NCI-H1092 (cell line): ENCODE results near the gene CPLX4.
"Not testable (repeated sequence)": the region's sequence is repeated elsewhere in the genome, so short reads cannot be mapped to it uniquely, and the experiment has no call there.

Experiments
- DNase-seq: peaks from one replicate; lab custom pipeline; 2025; lab: John Stamatoyannopoulos, UW

Gene CPLX4

DNA sequence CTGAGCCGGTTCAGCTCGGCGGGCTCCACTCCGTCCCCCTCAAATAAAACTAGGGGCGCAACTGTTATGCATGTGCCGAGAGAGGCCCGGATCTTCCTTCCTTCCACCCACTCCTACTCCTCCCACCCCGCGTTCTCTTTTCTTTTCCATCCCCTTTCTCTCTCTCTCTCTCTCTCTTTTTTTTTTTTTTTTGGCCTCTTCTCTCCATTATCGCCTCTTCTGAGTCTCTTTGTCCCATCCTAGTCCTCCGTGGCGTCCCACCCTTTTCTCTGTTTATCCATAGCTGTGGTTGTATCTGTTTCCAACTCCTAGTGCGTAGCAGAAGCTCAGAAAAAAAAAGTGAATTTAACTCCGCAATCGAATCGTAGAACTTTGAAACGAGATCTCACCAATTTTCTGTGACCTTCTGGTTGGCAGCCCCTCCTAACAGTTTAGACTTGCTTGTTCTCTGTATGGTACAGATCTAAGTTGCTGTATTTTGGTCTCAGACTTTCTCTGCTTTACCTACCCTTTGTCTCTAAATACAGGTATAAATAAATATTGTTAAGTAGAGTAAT, 48.8 kb downstream of the CPLX4 start:
- no peak for DNase-seq

DNA sequence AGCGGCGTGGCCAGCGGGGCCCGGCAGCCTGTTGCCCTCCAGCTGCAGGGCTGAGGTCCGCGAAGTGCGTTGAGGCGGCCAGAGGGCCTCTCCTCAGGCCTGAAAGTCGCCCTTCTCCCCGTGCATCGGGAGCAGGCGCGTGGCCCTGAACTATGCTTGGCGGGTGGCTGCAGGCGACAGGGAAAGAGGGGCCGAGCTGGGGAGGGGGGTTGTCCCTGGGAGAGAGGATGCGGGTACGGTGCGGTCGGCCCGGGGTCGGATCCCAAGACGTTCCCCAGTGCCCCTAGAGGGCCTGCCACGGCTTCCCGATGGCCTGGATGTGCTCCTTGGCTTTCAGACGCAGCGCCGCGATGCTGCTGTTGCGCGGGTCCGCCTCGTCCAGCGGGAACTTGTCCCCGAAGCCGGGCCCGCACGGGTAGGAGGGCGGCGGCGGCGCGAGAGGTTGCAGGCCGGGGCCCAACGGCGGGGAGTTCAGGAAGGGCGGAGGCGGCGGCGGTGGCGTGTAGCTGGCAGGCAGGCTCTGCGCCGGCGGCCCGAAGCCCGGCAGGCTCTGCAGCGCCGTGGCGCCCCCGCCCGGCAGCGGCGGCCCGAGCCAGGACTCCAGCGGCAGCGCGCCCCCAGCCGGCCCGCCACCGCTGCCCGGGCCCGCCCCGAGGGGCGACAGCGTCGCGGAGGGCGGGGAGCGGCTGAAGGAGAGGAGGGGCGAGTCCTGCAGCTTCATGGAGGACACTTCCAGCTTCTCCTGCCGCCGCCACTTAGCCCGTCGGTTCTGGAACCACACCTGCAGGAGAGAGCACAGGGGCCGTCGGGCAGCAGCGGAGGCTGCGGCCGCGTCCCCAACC, 49.5 kb downstream of the CPLX4 start:
- peak; percentile 59 for DNase-seq

DNA sequence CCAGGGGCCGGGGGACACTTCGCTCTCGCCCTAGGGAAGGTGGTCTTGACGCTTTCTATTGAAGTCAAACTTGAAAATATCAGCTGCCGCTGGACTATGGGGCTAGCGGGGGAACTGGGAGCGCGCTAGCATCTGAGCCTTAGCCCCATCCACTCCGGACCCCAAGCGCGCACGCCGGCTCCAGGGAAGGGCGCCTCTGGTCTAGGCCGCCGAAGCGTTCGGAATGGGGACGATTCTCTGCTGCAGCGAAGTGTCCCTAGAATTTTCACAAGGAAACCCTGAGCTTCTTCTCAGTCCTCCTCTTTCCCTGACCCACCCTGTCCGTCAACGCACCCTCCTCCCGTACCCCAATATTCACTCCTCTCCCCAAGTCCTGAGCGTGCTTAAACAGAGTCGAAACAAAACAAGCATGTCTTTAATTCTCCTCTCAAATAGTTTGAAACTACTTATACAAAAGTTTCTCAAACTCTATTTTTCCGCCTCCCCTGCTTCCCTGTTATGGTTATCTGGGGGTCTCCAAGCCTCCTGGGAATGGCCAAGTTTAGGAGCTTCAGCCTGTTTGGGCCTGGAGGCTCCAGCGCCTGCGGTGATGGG, 50.2 kb downstream of the CPLX4 start:
- DNase-seq: no peak

DNA sequence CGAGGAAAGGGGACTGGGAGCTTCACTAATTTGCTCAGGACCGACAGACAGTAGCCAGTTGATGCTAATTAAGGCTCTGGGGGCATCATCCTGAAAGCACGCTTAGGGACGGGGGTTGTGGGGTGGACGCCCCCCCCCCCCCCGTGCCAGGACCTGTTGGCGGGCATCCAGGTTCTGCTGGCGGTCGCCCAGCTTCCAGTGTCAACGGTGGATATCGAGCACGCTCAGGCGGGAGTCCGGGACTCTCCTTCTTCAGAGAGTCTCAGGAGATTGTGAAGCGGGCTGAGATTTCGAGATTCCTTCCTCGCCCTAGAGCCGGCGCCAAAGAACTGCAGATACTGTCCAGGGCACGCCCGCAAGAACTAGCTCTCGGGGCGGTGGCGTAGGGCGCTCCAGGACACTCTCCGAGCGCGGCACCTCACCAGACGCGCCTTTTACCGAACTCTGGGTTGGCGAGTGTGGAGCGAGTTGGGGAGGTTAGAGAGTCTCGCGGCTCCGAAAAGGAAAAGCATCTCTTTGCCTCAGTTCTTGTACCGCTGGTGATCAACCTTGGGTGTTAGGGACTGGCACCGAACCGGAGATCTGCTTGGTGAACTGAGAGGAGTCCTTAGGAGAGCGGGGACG, 50.8 kb downstream of the CPLX4 start:
- no peak for DNase-seq

DNA sequence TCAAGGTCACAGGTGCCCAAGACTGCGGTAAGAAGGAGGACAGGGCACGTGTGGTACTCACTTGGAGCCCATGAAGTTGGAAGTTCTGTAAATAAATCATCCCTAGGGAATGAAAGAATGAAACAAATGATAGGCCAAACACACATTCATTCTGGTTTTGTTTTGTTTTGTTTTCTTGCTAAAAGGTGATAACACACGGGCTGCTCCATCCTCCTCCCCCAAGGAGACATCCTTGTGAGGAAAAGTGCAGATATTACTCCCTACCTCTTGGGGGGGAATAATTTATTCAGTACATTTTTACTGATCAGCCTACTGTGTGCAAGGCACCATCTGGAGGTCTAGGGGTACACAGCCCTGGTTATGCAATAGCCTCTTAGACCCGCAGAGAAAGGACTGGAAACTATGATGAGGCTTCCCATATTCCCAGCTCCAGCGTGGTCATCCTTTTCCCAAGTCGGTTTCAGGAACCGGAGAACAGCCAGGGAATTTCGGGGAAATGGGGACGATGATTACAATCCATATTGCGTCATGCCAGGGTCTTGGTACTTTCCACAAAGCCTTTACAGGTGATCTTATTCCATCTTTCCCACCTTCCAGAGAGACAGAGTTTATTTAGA, 51.5 kb downstream of the CPLX4 start:
- no peak for DNase-seq

DNA sequence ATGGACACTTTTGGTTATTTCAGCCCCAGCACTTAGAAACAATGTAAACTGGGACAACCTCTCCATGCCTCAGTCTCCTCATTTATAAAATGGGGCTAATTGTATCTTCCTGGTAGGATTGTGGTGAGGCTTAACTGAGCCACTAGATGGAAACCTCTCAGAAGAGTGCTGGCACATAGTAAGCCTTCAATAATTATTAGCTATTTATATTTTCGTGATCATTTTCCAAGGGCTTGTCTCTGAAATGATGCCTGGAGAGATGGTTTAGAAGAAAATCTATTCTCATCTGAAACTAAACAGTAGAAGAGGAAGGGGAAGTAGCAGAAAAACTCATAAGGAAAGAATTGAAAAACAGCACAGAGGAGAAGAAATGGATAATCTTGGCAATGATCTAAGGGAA, 52.0 kb downstream of the CPLX4 start:
- no peak for DNase-seq

DNA sequence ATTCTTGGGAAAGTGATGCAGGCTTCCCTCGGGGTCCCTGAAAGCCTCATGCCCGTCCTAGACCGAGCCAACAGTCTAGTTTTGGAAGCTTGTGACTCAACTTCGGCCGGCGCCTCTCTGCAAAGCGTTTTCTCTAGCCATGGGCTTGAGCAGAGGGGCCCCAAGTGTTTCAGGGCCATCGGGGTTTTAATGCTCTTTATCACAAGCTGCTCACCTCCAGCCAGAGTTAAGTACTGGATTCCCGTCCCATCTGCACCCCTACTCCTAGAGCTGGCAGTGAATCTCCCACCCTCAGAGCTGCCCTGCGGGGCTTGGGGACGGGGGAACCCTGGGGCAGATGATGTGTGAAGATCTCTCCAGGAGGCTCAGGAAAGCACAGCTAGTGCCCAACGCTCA, 52.5 kb downstream of the CPLX4 start:
- DNase-seq: no peak

DNA sequence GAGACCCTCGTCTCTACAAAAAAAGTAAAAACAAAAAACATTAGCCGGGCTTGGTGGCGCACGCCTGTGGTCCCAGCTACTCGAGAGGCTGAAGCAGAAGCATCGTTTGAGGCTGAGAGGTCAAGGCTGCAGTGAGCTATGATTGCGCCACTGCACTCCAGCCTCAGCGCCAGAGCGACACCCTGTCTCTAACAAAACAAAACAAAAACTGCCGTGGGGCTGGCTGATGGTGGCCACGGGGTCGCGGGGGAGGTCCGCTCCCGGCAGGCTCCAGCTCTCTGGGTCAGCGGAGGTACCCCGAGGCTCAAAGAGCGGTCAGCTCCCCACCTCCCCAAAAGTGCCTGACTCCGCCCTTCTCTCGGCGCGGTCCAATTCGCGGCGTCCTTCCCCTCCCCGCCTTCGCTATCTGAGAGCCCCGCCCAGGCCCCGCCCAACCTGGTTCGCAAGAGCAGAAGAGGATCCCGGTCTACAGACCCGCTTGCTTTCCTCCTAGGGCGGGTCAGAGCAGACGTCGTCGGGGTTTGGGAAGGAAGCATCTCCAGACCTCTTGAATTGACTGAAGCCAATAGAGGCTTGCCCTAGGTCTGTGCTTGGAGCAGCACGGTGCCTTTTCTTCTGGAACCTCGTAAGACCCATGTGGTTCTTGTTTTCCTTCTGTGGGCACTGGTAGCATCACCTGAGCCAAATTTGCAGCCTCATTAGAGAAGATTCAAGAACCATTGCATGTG, 53.0 kb downstream of the CPLX4 start:
- DNase-seq: peak; percentile 58

DNA sequence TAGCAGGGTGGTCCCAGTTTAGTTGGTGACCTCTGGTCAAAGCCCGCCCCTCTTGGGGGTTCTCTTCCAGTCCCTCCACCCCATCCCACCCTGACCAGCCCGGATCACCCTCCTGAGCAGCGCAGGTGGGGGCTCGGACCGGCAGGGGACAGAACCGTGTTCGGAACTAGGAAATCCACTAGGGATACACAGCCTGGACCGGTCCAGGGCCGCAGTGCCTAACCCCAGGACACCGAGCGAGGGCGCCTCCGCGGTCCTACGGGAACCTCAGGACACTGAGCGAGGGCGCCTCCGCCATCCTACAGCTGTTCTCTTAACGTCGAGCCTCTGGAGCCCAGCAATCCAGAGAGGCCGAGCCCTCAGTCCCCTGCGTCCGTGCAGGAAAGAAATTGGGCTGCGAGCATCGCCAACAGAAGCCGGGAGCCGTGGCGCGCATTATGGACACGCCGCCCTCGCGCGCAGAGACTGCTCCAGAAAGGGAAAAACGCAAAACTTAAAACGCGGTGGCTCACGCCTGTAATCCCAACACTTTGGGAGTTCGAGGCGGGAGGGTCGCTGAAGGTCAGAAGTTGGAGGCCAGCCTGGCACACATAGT, 53.7 kb downstream of the CPLX4 start:
- DNase-seq: no peak

DNA sequence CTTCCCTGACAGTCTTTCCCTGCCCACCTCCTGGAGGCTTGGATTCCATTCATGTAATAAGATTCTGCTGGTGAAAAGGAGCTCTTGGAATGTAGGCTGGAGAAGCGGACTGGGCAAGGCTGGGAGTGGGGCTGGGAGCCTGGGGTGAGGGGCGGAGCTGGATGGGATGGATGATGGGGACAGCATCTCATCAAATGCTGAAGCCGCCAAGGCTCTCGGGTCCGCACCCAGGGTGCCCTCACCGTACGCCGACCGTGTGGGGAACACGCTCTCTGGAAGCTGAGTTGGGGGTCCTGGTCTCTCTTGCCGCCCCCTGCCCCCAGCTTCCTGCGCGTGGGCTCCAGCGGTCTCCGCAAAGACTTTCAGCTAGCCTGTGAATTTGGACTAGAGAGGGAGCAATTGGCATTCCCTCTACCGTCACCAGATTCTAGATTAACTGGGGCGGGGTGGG, 54.3 kb downstream of the CPLX4 start:
- no peak for DNase-seq

DNA sequence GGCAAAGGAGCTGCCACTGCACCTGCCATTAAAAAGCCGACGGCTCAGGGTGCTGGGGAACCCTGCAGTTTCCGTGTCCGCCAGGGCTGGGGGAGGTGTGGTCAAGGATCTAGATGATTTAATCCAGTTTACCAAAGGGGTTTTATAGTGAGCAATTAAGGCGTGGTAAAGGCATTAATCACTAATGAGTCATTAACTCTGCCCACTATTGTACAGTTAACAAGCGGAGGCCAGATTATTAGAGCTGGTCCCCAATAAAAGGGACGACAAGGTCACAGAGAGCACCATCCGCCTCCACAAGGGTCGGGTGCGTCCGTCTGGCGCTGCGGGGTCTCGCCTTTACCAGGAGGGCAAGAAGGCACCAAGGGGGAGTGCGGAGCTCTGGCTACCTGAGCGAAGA, 54.8 kb downstream of the CPLX4 start:
- no peak for DNase-seq

DNA sequence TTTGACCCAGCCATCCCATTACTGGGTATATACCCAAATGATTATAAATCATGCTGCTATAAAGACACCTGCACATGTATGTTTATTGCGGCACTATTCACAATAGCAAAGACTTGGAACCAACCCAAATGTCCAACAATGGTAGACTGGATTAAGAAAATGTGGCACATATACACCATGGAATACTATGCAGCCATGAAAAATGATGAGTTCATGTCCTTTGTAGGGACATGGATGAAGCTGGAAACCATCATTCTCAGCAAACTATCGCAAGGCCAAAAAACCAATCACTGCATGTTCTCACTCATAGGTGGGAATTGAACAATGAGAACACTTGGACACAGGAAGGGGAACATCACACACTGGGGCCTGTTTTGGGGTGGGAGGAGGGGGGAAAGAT, 56.2 kb downstream of the CPLX4 start:
- DNase-seq: not testable (repeated sequence)

DNA sequence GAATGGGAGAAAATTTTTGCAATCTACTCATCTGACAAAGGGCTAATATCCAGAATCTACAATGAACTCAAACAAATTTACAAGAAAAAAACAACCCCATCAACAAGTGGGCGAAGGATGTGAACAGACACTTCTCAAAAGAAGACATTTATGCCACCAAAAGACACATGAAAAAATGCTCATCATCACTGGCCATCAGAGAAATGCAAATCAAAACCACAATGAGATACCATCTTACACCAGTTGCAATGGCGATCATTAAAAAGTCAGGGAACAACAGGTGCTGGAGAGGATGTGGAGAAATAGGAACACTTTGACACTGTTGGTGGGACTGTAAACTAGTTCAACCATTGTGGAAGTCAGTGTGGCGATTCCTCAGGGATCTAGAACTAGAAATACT, 56.6 kb downstream of the CPLX4 start:
- not testable (repeated sequence) for DNase-seq

DNA sequence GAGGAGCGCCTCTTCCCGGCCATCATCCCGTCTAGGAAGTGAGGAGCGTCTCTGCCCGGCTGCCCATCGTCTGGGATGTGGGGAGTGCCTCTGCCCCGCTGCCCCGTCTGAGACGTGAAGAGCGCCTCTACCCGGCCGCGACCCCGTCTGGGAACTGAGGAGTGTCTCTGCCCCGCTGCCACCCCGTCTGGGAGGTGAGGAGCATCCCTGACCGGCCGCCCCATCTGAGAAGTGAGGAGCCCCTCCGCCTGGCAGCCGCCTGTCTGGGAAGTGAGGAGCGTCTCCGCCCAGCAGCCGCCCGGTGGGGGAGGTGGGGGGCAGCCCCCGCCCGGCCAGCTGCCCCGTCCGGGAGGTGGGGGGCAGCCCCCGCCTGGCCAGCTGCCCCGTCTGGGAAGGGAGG, 63.0 kb downstream of the CPLX4 start:
- not testable (repeated sequence) for DNase-seq

DNA sequence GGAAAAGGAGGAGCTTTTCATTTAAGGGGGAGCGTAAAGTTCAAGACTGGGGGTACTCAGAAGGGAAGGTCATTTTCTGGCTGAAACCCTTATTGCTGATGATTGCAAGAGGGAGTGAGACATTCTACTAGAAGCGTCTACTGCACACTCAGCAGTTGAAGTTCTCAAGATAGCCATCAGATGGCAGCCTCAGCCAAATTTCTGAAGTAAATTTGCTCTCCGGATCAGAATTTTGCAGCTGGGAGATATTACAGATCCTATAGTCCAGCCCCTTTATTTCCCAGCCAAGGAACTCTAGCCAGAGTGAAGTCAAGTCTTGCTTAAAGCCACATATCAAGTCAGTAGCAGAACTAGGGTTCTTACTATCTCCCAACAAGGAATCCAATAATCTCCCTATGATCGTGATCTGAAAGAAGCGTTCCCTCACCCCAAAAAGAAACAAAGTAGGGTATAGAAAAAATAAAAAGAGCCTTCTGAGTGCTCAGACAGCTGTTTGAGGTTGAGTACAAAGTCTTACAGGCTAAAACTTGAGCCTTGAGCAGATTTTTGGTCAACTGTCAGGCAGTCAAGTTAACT, 69.2 kb downstream of the CPLX4 start:
- DNase-seq: peak; percentile 81

DNA sequence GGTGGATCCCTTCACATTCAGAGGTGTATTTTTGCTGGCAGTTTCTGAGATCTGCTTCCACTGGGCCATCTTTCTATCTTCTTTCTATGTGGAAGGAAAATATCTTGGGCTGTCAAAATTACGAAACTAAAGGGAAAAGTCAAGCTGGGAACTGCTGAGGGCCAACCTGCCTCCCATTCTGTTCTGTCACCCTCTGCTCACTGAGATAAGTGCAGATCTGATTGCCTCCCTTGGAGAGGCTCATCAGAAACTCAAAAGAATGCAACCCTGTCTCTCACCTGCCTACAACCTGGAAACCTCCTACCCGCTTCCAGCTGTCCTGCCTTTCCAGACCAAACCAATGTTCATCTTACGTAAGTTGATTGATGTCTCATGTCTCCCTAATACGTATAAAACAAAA, 71.7 kb downstream of the CPLX4 start:
- DNase-seq: no peak
